Duodenal mucosa (tissue), 2 donors: ENCODE results near the gene DNMT3B.
"Not testable (repeated sequence)": the region's sequence is repeated elsewhere in the genome, so short reads cannot be mapped to it uniquely, and the experiment has no call there.

ENCODE experiments used
- H3K27ac ChIP-seq: one replicate; pipeline ENCODE4 v1.7.0; 2013; ENCODE audit warnings: low read depth, low read length
- H3K27me3 ChIP-seq, 2 donors: one replicate each; pipeline ENCODE4 v1.7.0; 2013; ENCODE audit warnings: low read length in 2 of 2, control low read depth in 1 of 2; ENCODE audit not compliant: insufficient read depth in 2 of 2, control insufficient read depth in 1 of 2
- H3K36me3 ChIP-seq, 2 donors: one replicate each; pipeline ENCODE4 v1.7.0; 2013; ENCODE audit warnings: low read length in 2 of 2, control low read depth in 1 of 2; ENCODE audit not compliant: insufficient read depth in 2 of 2, control insufficient read depth in 1 of 2
- H3K4me1 ChIP-seq, 2 donors: one replicate each; pipeline ENCODE4 v1.7.0; 2013; ENCODE audit warnings: low read length in 2 of 2, control low read depth in 1 of 2; ENCODE audit not compliant: insufficient read depth in 2 of 2, control insufficient read depth in 1 of 2
- H3K4me3 ChIP-seq, 2 donors: one replicate each; pipeline ENCODE4 v1.7.0; 2013; ENCODE audit warnings: low read length in 2 of 2, low read depth in 1 of 2
- H3K9ac ChIP-seq, 2 donors: one replicate each; pipeline ENCODE4 v1.7.0; 2013; ENCODE audit warnings: low read length in 2 of 2, low read depth in 1 of 2
- H3K9me3 ChIP-seq, 2 donors: one replicate each; pipeline ENCODE4 v1.7.0; 2013; ENCODE audit warnings: low read length in 2 of 2, control low read depth in 1 of 2; ENCODE audit not compliant: control insufficient read depth in 1 of 2

Gene DNMT3B

GRCh38 chr20:32763202-32764004 is 1.2 kb downstream of the DNMT3B start:
- Histone ChIP-seq H3K36me3 (no peaks in the 10 kb centered on the region), H3K4me1 (peaks cover 12 to 19% of the 10 kb centered on the region in 2 donors), H3K27me3 (no peaks in the 10 kb centered on the region), H3K9ac (peak overlapping the region; percentile 59 to 69), H3K27ac (no peak overlapping the region), H3K4me3 (peak overlapping the region; percentile 84 to 85), H3K9me3 (no peaks in the 10 kb centered on the region)

- Histone ChIP-seq H3K4me1 (peaks cover 12 to 19% of the 10 kb centered on the region in 2 donors), H3K9ac (no peak overlapping the region), H3K27me3 (no peaks in the 10 kb centered on the region), H3K4me3 (no peak overlapping the region), H3K36me3 (no peaks in the 10 kb centered on the region), H3K27ac (no peak overlapping the region), H3K9me3 (no peaks in the 10 kb centered on the region)
These were observed 2.1 kb downstream of the DNMT3B start for GRCh38 chr20:32764005-32764960.

- H3K36me3 ChIP-seq, H3K9ac ChIP-seq, H3K9me3 ChIP-seq, H3K4me3 ChIP-seq, H3K27me3 ChIP-seq, H3K27ac ChIP-seq: not testable (repeated sequence)
- H3K4me1 ChIP-seq, result peaks cover 12 to 19% of the 10 kb centered on the region in 2 donors
These were observed 3.2 kb downstream of the DNMT3B start for GRCh38 chr20:32765230-32765875.

- no peaks in the 10 kb centered on the region for H3K9me3 ChIP-seq
- H3K4me1 ChIP-seq, result peaks cover 9 to 12% of the 10 kb centered on the region in 2 donors
- no peak overlapping the region for H3K27ac ChIP-seq
- no peaks in the 10 kb centered on the region for H3K27me3 ChIP-seq
- no peak overlapping the region for H3K9ac ChIP-seq
- H3K36me3 ChIP-seq, result no peaks in the 10 kb centered on the region
- no peak overlapping the region for H3K4me3 ChIP-seq
These were observed 5.4 kb downstream of the DNMT3B start for GRCh38 chr20:32767418-32768198.

- no peaks in the 10 kb centered on the region for H3K36me3 ChIP-seq
- no peak overlapping the region for H3K27ac ChIP-seq
- H3K4me3 ChIP-seq, result no peak overlapping the region
- no peaks in the 10 kb centered on the region for H3K4me1 ChIP-seq
- H3K9me3 ChIP-seq, result no peaks in the 10 kb centered on the region
- H3K27me3 ChIP-seq, result no peaks in the 10 kb centered on the region
- H3K9ac ChIP-seq, result no peak overlapping the region
These were observed 9.9 kb downstream of the DNMT3B start for GRCh38 chr20:32772046-32772445.

GRCh38 chr20:32773223-32773622 is 11.0 kb downstream of the DNMT3B start:
- H3K27ac ChIP-seq, result no peak overlapping the region
- no peaks in the 10 kb centered on the region for H3K36me3 ChIP-seq
- no peak overlapping the region for H3K4me3 ChIP-seq
- H3K9me3 ChIP-seq, result no peaks in the 10 kb centered on the region
- no peak overlapping the region for H3K9ac ChIP-seq
- no peaks in the 10 kb centered on the region for H3K27me3 ChIP-seq
- no peaks in the 10 kb centered on the region for H3K4me1 ChIP-seq

GRCh38 chr20:32773855-32774254 is 11.7 kb downstream of the DNMT3B start:
- H3K27me3 ChIP-seq, result no peaks in the 10 kb centered on the region
- H3K4me3 ChIP-seq, result no peak overlapping the region
- H3K9me3 ChIP-seq, result no peaks in the 10 kb centered on the region
- H3K27ac ChIP-seq, result no peak overlapping the region
- H3K9ac ChIP-seq, result no peak overlapping the region
- no peaks in the 10 kb centered on the region for H3K4me1 ChIP-seq
- H3K36me3 ChIP-seq, result no peaks in the 10 kb centered on the region

GRCh38 chr20:32775336-32775991 is 13.3 kb downstream of the DNMT3B start:
- Histone ChIP-seq H3K4me1 (no peaks in the 10 kb centered on the region), H3K27ac (no peak overlapping the region), H3K4me3 (no peak overlapping the region), H3K36me3 (no peaks in the 10 kb centered on the region), H3K9me3 (no peaks in the 10 kb centered on the region), H3K9ac (no peak overlapping the region), H3K27me3 (no peaks in the 10 kb centered on the region)

- H3K9me3 ChIP-seq, result no peaks in the 10 kb centered on the region
- H3K4me3 ChIP-seq, result no peak overlapping the region
- H3K9ac ChIP-seq, result no peak overlapping the region
- H3K4me1 ChIP-seq, result no peaks in the 10 kb centered on the region
- no peak overlapping the region for H3K27ac ChIP-seq
- no peaks in the 10 kb centered on the region for H3K27me3 ChIP-seq
- no peaks in the 10 kb centered on the region for H3K36me3 ChIP-seq
These were observed 15.2 kb downstream of the DNMT3B start for GRCh38 chr20:32777177-32777956.
